GM12865 (cell line): ENCODE data around the gene TRIP10.

ENCODE experiments used
- DNase-seq: peaks from one replicate; pipeline ENCODE4 v3.0.0; 2010; ENCODE audit warnings: low read depth
- H3K4me3 ChIP-seq: 2 replicates; pipeline ENCODE4 v1.5.1; 2011; ENCODE audit warnings: mild to moderate bottlenecking, low read depth, low read length, control low read depth
- TF ChIP-seq, protein P1 (sequence below): IDR thresholded peaks from 2 replicates; pipeline ENCODE4 v1.5.1; 2011; ENCODE audit warnings: low read length, control low read depth, low read depth, inconsistent platforms; ENCODE audit not compliant: insufficient read depth; ENCODE audit errors: missing control alignments

The TRIP10 gene

DNA sequence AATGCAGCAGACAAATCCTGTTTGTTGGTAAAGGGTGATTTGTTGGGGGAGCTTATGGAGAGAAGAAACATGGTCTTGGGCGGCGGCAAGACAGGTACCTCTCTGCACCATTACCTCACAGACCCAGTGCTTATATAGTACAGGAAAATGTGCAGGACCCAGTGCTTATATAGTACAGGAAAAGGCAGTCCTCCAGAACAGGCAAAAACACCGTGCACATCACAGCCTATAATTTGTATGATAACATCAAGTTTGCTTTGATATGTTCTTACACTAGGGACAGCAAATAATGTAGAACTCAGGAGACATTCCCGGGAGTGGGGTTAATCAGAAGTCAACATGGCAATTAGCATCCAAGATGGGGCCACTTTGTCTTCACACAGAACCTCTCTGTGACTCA lies 53.9 kb downstream of the TRIP10 start:
- no peak overlapping the region for H3K4me3 ChIP-seq
- TF ChIP-seq, protein P1, sequence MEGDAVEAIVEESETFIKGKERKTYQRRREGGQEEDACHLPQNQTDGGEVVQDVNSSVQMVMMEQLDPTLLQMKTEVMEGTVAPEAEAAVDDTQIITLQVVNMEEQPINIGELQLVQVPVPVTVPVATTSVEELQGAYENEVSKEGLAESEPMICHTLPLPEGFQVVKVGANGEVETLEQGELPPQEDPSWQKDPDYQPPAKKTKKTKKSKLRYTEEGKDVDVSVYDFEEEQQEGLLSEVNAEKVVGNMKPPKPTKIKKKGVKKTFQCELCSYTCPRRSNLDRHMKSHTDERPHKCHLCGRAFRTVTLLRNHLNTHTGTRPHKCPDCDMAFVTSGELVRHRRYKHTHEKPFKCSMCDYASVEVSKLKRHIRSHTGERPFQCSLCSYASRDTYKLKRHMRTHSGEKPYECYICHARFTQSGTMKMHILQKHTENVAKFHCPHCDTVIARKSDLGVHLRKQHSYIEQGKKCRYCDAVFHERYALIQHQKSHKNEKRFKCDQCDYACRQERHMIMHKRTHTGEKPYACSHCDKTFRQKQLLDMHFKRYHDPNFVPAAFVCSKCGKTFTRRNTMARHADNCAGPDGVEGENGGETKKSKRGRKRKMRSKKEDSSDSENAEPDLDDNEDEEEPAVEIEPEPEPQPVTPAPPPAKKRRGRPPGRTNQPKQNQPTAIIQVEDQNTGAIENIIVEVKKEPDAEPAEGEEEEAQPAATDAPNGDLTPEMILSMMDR, result no peak
- no peak for DNase-seq

DNA sequence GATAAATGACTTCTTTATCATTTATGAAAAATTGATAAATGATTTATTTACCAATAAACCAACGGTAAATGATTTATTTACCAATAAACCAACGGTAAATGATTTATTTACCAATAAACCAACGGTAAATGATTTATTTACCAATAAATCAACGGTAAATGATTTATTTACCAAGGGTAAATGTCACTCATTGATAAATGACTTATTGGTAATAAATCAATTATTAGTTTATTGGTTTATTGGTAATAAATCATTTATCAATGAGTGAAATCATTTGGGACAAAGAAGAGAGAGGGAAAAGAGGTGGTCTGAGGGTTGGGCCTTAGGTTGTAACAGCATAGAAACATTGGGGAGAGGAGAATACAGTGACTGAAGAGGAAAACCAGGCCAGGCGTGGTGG lies 54.5 kb downstream of the TRIP10 start:
- H3K4me3 ChIP-seq, result no peak overlapping the region
- TF ChIP-seq, protein P1, result no peak
- no peak for DNase-seq

DNA sequence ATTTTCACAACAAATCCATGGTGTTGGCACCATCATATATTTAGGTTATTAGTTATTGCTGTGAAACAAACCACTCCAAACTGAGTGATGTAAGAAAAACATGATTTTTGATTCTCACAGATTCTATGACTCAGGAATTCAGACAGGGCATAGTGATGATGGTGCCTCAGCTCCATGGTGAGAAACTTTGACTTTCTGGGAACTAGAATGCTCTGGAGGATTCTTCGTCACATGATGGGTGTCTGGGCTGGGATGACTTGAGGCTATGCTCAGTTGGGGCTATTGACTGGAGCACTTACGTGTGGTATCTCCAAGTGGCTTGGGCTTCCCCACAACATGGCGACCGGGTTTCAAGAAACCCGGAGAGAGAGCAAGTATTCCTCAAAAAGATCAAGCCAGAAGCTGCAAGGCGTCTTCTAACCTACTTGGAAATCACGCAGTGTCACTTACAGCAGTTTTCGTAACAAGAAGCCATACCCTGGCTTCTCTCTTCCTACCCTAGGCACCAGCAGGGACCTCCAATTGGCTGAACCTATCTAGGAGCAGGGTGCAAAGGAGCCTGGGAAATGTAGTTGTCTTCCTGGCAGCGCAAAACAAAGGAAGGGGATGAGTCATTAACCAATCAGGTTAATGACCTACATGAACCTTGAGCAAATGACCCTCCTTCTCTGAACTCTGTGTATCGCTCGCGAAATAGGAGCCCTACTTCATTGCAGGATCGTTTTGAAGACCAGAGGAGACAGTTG lies 55.4 kb downstream of the TRIP10 start:
- H3K4me3 ChIP-seq, result no peak overlapping the region
- TF ChIP-seq, protein P1, result no peak
- no peak for DNase-seq

DNA sequence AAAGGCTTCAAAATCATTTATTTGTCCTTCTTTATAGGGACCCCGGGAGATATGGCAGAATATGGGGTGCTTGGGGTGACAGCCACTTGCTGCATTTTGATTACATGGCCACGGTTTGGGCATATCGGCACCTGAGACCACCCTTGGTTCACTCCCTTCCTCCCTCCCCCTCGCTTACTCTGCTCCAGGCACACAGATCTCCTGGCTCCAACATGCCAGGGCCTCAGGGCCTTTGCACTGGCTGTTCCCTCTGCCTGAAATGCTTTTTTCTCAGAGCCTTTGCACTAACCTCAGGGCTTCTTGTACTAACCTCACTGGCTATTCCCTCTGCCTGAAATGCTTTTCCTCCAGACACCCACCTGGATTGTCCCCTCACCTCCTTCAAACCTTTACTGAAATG lies 56.8 kb downstream of the TRIP10 start:
- TF ChIP-seq, protein P1, result no peak
- no peak overlapping the region for H3K4me3 ChIP-seq
- DNase-seq, result no peak

DNA sequence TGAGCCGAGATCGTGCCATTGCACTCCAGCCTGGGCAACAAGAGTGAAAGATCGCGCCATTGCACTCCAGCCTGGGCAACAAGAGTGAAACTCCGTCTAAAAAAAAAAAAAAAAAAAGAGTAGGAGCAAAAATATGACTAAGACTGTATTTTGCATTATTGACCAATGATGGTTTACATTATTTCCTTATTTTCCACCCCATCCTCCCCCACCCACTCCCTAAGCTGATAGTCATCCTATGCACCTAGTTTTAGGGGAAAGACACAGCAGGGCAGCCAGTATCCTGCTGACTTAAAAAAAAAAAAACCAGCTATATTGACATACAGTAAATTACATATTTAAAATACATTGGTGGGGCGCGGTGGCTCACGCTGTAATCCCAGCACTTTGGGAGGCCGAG lies 58.2 kb downstream of the TRIP10 start:
- no peak for DNase-seq
- TF ChIP-seq, protein P1, result no peak
- H3K4me3 ChIP-seq, result no peak overlapping the region

DNA sequence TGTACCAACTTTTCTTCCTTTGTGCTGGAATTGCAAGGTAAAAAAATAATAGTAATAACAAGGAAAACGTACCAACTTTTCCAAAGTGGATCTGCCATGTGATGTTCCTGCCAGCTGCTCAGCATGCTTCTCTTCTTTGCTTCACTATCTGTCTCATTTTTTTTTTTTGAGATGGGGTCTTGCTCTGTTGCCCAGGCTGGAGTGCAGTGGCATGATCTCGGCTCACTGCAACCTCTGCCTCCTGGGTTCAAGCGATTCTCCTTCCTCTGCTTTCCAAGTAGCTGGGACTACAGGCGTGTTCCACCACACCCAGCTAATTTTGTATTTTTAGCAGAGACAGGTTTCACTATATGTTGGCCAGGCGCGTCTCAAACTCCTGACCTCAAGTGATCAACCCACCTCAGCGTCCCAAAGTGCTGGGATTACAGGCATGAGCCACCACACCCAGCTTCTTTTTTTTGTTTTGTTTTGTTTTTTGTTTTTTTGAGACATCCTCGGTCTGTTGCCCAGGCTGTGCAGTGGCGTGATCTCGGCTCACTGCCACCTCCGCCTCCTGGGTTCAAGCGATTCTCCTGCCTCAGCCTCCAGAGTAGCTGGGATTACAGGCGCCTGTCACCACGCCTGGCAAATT lies 60.8 kb downstream of the TRIP10 start:
- H3K4me3 ChIP-seq, result peak overlapping the region; percentile 70
- DNase-seq, result peak; percentile 66

DNA sequence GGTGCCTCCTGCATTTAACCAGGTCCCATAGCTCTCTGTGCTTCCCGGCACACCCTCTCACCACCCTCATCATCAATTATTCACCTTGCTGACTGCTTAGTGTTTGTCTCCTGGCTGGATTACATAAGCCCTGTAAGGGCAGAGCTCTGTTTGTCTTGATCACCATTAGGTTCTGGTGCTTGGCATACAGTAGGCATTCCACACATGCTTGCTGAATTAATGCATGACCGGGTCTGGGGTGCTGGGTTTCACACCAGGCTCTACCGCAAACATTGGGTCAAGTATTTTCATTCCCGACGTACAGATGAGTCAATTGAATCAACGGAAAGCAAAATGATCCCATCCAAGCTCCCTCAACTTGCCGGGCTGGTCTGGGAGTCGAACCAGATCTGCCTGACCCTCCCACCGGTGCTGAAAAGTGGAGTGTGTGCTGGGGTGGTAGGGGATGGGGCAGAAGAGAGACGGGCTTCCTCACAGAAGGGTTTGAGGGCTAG lies 61.6 kb downstream of the TRIP10 start:
- no peak for DNase-seq
- TF ChIP-seq, protein P1, result no peak
- peak overlapping the region; percentile 70 for H3K4me3 ChIP-seq
